ENCODE results near the gene KLF5. TPM values are rescaled to one million over a fixed set of nuclear protein-coding genes. Genes with fewer than 3 reads are reported as not detected.
"Not testable (repeated sequence)": the region's sequence is repeated elsewhere in the genome, so short reads cannot be mapped to it uniquely, and the experiment has no call there.

KLF5 gene
- total RNA-seq, 4 donors from 2014 or later = 26.4 to 109 (median 85.4) TPM

DNA sequence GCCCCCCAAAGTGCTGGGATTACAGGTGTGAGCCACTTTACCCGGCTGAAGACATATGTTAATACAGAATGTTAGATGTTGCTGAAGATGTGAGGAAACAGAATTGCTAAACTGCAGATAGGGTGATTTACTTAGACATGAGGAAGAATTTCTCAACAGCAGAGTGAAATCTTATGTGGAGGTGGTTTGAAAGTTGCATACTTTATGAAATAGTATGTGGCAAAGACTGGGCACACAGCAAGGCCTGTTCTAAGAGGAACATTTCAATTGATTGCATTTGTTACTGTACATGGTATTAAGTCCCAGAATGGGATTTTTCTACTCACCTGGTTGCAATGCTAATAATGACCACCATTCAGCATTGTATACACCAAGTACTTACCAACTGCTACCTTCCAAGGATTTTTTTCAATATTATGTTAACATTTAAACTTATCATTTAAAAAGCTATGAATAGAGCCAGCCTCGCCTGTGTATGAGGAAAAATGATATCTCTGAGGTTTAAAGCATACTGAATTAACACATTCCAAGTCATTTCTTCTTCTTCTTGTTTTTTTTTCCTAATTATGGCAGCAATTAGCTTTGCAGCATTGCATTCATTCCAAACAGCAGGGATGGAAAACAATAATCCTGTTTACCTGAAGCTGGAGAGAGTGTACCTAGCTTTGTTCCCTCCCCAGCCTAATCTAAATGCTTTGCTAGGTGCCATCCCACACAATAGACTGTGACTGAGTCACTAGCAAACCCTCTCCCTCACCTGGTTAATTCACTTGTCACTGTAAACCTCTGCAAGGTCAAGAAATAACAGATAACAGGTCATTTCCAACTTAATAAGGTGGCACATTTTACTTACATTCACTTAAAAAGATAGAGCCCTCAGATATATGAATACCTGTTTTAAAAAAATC, 19.4 kb upstream of the KLF5 start:
- Histone ChIP-seq H3K27me3 (no peaks in the 10 kb centered on the region), H3K36me3 (no peaks in the 10 kb centered on the region), H3K27ac (no peak overlapping the region), H3K4me3 (no peak overlapping the region), H3K4me1 (no peaks in the 10 kb centered on the region), H3K9me3 (peaks cover 0 to 3% (median 0%) of the 10 kb centered on the region in 4 donors)
- TF ChIP-seq EP300 (IDR thresholded peaks at IDR 0.05) (no peak), POLR2A (IDR thresholded peaks at IDR 0.05) (no peak)
- TF ChIP-seq, protein P1, sequence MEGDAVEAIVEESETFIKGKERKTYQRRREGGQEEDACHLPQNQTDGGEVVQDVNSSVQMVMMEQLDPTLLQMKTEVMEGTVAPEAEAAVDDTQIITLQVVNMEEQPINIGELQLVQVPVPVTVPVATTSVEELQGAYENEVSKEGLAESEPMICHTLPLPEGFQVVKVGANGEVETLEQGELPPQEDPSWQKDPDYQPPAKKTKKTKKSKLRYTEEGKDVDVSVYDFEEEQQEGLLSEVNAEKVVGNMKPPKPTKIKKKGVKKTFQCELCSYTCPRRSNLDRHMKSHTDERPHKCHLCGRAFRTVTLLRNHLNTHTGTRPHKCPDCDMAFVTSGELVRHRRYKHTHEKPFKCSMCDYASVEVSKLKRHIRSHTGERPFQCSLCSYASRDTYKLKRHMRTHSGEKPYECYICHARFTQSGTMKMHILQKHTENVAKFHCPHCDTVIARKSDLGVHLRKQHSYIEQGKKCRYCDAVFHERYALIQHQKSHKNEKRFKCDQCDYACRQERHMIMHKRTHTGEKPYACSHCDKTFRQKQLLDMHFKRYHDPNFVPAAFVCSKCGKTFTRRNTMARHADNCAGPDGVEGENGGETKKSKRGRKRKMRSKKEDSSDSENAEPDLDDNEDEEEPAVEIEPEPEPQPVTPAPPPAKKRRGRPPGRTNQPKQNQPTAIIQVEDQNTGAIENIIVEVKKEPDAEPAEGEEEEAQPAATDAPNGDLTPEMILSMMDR (IDR thresholded peaks at IDR 0.05) = no peak
- WGBS, 2 donors = 88 to 91% methylated on average over 2 of the region's 2 CpGs
- DNase-seq (ENCODE audit: low spot score in 2 of 2) = no peak

DNA sequence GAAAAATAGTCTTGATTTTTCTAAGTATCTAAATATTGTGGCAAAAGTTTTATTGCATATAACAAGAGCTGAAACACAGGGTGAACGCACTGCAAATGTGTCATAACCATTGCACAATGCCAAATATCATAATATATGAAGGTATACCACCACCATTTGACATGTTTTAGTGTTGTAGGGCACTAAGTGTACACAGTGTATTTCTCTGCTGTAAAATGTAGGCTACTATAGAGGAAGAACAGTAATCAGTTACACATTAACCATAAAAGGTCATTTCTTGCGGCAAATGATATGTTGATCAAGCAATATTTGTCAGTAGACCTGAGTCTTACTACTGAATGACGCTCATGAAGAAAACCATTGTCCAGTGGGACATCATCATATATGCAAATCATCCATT, 18.3 kb upstream of the KLF5 start:
- Histone ChIP-seq H3K4me1 (no peaks in the 10 kb centered on the region), H3K9me3 (peaks cover 0 to 3% (median 0%) of the 10 kb centered on the region in 4 donors), H3K4me3 (no peak overlapping the region), H3K27me3 (no peaks in the 10 kb centered on the region), H3K27ac (no peak overlapping the region), H3K36me3 (no peaks in the 10 kb centered on the region)
- DNase-seq (ENCODE audit: low spot score in 2 of 2) = no peak
- WGBS, 2 donors = 88 to 93% methylated on average over 3 of the region's 3 CpGs
- TF ChIP-seq, protein P1 (IDR thresholded peaks at IDR 0.05) = no peak
- TF ChIP-seq POLR2A (IDR thresholded peaks at IDR 0.05) (no peak), EP300 (IDR thresholded peaks at IDR 0.05) (no peak)

DNA sequence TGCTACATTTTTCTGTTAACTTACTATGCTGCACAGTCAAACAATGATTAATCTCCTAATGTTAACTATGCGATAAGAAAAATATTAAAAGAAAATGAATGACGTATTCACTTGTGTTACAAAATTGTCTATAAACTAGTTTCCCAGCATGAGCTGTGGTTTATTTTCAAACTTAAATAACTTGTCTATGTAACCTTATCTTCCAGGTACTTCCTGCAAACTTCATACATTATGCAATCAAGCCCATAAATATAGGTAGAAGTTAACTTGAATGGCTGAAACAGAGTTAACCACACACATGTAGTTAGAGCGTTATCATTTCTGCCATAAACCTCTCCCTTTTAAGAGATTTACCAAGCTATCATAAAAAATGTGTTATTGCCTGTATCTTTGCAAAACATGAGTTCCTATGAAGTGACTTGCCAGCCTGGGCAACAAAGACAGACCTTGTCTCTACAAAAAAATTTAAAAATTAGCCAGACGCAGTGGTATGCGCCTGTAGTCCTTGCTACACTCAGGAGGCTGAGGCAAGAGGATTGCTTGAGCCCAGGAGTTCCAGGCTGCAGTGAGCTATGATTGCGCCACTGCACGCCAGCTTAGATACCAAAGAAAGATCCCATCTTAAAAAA, 17.7 kb upstream of the KLF5 start:
- H3K9me3 ChIP-seq = peaks cover 0 to 3% (median 0%) of the 10 kb centered on the region in 4 donors
- no peak for DNase-seq (ENCODE audit: low spot score in 2 of 2)
- no peak overlapping the region for H3K27ac ChIP-seq
- no peaks in the 10 kb centered on the region for H3K27me3 ChIP-seq
- H3K4me1 ChIP-seq = no peaks in the 10 kb centered on the region
- WGBS, 2 donors = 80 to 82% methylated on average over 7 of the region's 7 CpGs
- no peaks in the 10 kb centered on the region for H3K36me3 ChIP-seq
- TF ChIP-seq POLR2A (IDR thresholded peaks at IDR 0.05) = no peak
- TF ChIP-seq, protein P1 (IDR thresholded peaks at IDR 0.05) = no peak
- TF ChIP-seq EP300 (IDR thresholded peaks at IDR 0.05) = no peak
- H3K4me3 ChIP-seq = no peak overlapping the region

DNA sequence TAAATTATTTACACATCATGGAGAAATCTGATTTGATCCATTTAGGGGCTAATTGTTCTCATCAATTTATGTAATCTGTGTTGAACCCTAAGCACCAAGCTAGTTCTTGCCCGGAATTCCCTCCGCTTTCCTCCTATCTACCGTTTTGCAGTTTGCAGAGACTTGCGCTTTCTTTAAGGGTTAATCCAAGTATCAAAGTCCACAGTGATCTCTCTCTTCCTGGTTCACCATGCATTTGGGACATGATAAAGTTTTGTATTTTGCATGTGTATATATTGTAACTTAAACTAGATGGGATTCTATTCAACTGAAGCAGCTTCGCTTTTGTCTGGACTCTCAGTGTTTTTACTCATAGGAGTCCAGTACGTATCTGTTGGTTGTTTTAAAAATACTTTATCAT, 13.8 kb upstream of the KLF5 start:
- H3K27me3 ChIP-seq = no peaks in the 10 kb centered on the region
- no peak overlapping the region for H3K4me3 ChIP-seq
- no peak overlapping the region for H3K27ac ChIP-seq
- H3K36me3 ChIP-seq = no peaks in the 10 kb centered on the region
- peaks cover 0 to 3% (median 0%) of the 10 kb centered on the region in 4 donors for H3K9me3 ChIP-seq
- no peaks in the 10 kb centered on the region for H3K4me1 ChIP-seq
- TF ChIP-seq POLR2A (IDR thresholded peaks at IDR 0.05) (no peak), EP300 (IDR thresholded peaks at IDR 0.05) (no peak)
- TF ChIP-seq, protein P1 (IDR thresholded peaks at IDR 0.05) = no peak
- no peak for DNase-seq (ENCODE audit: low spot score in 2 of 2)
- WGBS, 2 donors = 86 to 90% methylated on average over 6 of the region's 6 CpGs

DNA sequence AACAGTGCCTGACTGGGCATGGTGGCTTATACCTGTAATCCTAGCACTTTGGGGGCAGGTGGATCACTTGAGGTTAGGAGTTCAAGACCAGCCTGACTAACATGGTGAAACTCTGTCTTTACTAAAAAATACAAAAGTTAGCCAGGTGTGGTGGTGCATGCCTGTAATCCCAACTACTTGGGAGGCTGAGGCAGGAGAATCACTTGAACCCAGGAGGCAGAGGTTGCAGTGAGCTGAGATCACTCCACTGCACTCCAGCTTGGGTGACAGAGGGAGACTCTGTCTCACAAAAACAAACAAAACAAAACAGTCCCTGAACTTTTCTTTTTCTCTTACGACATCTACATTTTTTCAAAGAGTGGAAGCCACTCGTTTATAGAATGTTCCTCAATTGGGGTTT, 10.2 kb upstream of the KLF5 start:
- H3K27me3 ChIP-seq; H3K36me3 ChIP-seq; H3K9me3 ChIP-seq; DNase-seq (ENCODE audit: low spot score in 2 of 2); H3K4me1 ChIP-seq; H3K27ac ChIP-seq; H3K4me3 ChIP-seq: not testable (repeated sequence)
- 70 to 73% methylated on average over 2 of the region's 2 CpGs for WGBS, 2 donors

All from tibial nerve (tissue), 4 donors.